ENCODE data around the gene CNST.

The CNST gene

DNA sequence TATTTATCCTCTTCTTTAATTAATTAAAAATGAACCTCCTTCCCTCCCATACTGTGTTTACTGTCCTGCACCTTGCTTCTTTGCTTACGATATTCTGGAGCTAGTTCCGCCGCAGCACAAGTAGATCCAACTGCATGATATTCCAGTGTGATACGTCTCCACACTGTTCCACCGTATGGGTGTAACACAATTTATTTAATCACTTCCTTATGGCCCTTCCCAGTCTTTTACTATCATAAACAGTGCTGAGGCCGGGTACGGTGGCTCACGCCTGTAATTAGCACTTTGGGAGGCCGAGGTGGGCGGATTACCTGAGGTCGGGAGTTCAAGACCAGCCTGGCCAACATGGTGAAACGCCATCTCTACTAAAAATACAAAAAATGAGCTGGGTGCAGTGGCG lies 25.7 kb downstream of the CNST start:
- Histone ChIP-seq H3K27me3 (no peaks in the 10 kb centered on the region), H3K9me3 (no peaks in the 10 kb centered on the region; the same call in 1 of the 2 replicates), H3K4me3 (ENCODE audit: low read depth, low read length) (no peak overlapping the region), H3K4me1 (no peaks in the 10 kb centered on the region), H3K36me3 (peaks cover 14% of the 10 kb centered on the region)
- no peak for DNase-seq
- TF ChIP-seq, protein P1, sequence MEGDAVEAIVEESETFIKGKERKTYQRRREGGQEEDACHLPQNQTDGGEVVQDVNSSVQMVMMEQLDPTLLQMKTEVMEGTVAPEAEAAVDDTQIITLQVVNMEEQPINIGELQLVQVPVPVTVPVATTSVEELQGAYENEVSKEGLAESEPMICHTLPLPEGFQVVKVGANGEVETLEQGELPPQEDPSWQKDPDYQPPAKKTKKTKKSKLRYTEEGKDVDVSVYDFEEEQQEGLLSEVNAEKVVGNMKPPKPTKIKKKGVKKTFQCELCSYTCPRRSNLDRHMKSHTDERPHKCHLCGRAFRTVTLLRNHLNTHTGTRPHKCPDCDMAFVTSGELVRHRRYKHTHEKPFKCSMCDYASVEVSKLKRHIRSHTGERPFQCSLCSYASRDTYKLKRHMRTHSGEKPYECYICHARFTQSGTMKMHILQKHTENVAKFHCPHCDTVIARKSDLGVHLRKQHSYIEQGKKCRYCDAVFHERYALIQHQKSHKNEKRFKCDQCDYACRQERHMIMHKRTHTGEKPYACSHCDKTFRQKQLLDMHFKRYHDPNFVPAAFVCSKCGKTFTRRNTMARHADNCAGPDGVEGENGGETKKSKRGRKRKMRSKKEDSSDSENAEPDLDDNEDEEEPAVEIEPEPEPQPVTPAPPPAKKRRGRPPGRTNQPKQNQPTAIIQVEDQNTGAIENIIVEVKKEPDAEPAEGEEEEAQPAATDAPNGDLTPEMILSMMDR (IDR thresholded peaks at IDR 0.05; ENCODE audit: low read depth, low read length): no peak

DNA sequence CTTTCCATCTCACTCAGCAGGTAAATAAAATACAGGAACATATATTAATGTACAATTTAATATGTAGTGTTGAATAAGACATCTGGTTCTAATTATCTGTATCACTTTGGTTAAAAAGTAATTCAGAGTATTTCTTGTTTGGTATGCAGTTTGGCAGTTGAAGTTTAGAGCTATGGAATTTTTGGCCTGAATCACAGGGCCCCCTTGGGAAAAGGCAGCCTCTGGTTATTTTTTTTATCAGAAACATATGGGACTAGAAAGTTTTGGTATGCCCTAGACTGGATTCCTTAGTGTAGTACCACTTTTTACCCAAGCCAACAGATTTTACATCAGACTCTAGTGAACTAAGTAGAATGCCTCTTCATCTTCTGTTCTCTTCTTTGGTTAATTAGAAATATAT lies 26.4 kb downstream of the CNST start:
- TF ChIP-seq, protein P1 (IDR thresholded peaks at IDR 0.05; ENCODE audit: low read depth, low read length): no peak
- DNase-seq: no peak
- Histone ChIP-seq H3K9me3 (no peaks in the 10 kb centered on the region; the same call in 1 of the 2 replicates), H3K4me1 (no peaks in the 10 kb centered on the region), H3K36me3 (peaks cover 14% of the 10 kb centered on the region), H3K4me3 (ENCODE audit: low read depth, low read length) (no peak overlapping the region), H3K27me3 (no peaks in the 10 kb centered on the region)

DNA sequence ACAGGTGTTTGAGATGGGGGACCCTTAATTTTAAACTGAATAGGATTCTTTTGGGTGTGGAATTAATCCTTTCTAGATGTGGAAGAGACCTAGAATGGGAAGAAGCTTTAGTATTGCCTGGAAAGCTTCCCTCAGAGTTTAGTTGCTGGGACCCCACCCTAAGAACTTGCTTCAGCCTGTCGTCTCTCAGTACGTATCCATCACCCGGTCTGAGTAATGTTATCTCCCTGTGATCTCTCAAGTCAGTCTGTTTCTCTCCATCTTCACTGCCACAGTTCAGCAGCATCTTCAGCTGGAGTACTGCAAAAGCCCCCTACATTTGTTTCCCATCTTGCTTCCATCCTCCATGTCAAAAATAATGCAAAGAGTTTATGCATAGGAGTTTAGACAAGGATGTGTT lies 28.9 kb downstream of the CNST start:
- H3K27me3 ChIP-seq: no peaks in the 10 kb centered on the region
- peaks cover 14% of the 10 kb centered on the region for H3K36me3 ChIP-seq
- no peaks in the 10 kb centered on the region for H3K9me3 ChIP-seq
- no peaks in the 10 kb centered on the region for H3K4me1 ChIP-seq
- TF ChIP-seq, protein P1 (IDR thresholded peaks at IDR 0.05; ENCODE audit: low read depth, low read length): no peak
- DNase-seq: no peak
- H3K4me3 ChIP-seq (ENCODE audit: low read depth, low read length): no peak overlapping the region

DNA sequence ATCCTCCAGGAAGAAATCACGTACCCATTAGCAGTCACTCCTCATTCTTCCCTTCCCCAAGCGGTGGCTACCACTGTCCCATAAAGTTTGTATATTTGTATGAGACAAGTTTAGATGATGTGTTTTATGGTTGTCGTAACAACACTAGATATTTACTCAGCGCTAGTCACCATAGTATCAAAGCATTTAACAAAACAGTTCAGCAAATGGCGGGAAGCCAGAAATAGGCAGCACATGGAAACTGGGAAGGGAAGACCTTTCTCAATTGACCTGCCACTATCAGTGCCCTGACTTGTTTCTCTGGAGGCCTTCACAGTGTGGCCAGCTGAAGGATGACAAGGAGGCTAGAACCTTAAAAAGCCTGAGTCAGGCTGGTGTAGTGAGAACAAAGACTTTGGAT lies 31.1 kb downstream of the CNST start:
- TF ChIP-seq, protein P1 (IDR thresholded peaks at IDR 0.05; ENCODE audit: low read depth, low read length): no peak

DNA sequence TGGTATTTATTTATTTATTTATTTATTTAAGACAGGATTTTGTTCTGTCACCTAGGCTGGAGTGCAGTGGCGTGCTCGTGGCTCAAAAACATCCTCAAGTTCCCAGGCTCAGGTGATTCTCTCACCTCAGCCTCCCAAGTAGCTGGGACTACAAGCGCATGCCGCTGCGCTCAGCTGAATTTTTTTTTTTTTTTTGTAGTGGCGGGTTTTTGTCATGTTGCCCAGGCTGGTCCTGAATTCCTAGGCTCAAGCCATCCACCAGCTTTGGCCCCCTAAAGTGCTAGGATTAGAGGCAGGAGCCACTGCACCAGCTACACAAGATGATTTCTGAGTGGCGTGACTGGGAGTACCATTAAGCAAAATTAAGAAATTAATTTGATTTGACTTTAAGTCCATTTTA lies 31.7 kb downstream of the CNST start:
- H3K9me3 ChIP-seq: no peaks in the 10 kb centered on the region
- no peak overlapping the region for H3K4me3 ChIP-seq (ENCODE audit: low read depth, low read length)
- peaks cover 5% of the 10 kb centered on the region; the same call in 1 of the 2 replicates for H3K36me3 ChIP-seq
- H3K4me1 ChIP-seq: no peaks in the 10 kb centered on the region; the same call in 1 of the 2 replicates
- TF ChIP-seq, protein P1 (IDR thresholded peaks at IDR 0.05; ENCODE audit: low read depth, low read length): no peak
- H3K27me3 ChIP-seq: no peaks in the 10 kb centered on the region
- DNase-seq: no peak

More for the DNA sequence above, 31.1 kb downstream of the CNST start:
- H3K9me3 ChIP-seq: no peaks in the 10 kb centered on the region
- no peak for DNase-seq
- H3K27me3 ChIP-seq: no peaks in the 10 kb centered on the region
- H3K4me1 ChIP-seq: no peaks in the 10 kb centered on the region; the same call in 1 of the 2 replicates
- H3K36me3 ChIP-seq: peaks cover 6% of the 10 kb centered on the region; the same call in 1 of the 2 replicates
- H3K4me3 ChIP-seq (ENCODE audit: low read depth, low read length): no peak overlapping the region

DNA sequence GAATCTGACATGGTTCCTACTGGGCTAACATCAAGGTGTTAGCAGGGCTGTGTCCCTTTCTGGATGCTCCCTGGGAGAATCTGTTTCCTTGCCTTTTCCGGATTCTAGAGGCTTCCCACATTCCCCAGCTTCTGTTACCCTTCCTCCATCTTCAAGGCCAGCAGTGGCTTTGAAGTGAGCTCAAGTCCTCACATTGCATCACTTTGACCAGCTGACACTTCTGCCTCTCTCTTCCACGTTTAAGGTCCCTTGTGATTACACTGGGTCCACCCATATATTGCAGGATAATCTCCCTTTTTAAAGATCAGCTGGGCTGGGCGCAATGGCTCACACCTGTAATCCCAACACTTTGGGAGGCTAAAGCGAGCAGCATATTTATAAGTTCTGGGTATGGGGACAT lies 33.1 kb downstream of the CNST start:
- H3K9me3 ChIP-seq: no peaks in the 10 kb centered on the region
- no peaks in the 10 kb centered on the region for H3K36me3 ChIP-seq
- TF ChIP-seq, protein P1 (IDR thresholded peaks at IDR 0.05; ENCODE audit: low read depth, low read length): no peak
- H3K4me3 ChIP-seq (ENCODE audit: low read depth, low read length): no peak overlapping the region
- no peaks in the 10 kb centered on the region; the same call in 1 of the 2 replicates for H3K4me1 ChIP-seq
- DNase-seq: no peak
- H3K27me3 ChIP-seq: no peaks in the 10 kb centered on the region
